AG04450 (cell line): Measurements from ENCODE around the gene CDKAL1. TPM values are rescaled to one million over a fixed set of nuclear protein-coding genes. Genes with fewer than 3 reads are reported as not detected.

Experiments
- CTCF ChIA-PET: fragments of 300-600, 350-600 bp; formaldehyde crosslinking; extraction: SDS; loops from one replicate; lab custom pipeline; 2022; ENCODE audit warnings: antibody characterized with exemption, inconsistent platforms; lab: Charles Lee
- POLR2A ChIA-PET: fragments of 350-600 bp; formaldehyde crosslinking; extraction: SDS; loops from one replicate; lab custom pipeline; 2021; ENCODE audit warnings: antibody characterized with exemption, inconsistent platforms; lab: Yijun Ruan, JAX
- DNase-seq: peaks from one replicate; pipeline ENCODE4 v3.0.0-alpha.2; 2011; ENCODE audit warnings: low read depth, low spot score
- H3K27ac ChIP-seq: one replicate; pipeline ENCODE4 v1.5.1; 2012; ENCODE audit warnings: low read depth, low read length, control low read depth
- H3K27me3 ChIP-seq: one replicate; pipeline ENCODE4 v1.6.0; 2012; ENCODE audit warnings: low read length; ENCODE audit not compliant: control insufficient read depth, insufficient read depth
- H3K4me3 ChIP-seq: 2 replicates; pipeline ENCODE4 v1.5.1; 2011; ENCODE audit warnings: mild to moderate bottlenecking, low read depth, low read length, control low read depth
- H3K9me3 ChIP-seq: 2 replicates; pipeline ENCODE4 v1.5.1; 2012; ENCODE audit warnings: low read length; ENCODE audit not compliant: control insufficient read depth, insufficient read depth
- CTCF ChIP-seq: IDR thresholded peaks from 2 replicates; pipeline ENCODE4 v1.5.1; 2011; ENCODE audit warnings: low read depth, low read length, control low read depth, inconsistent platforms
- polyA plus RNA-seq: library from polyadenylated mRNA; depleted of rRNA; stranded (reverse); fragments of >200 nt; gene quantifications from 2 replicates; pipeline ENCODE4 v1.2.3, GENCODE V29; 2011

CDKAL1 gene
- polyA plus RNA-seq, 1 experiment, result 9.2 TPM

- Histone ChIP-seq H3K4me3 (no peak overlapping the region), H3K27ac (no peak overlapping the region), H3K9me3 (no peaks in the 10 kb centered on the region), H3K27me3 (no peaks in the 10 kb centered on the region)
- CTCF ChIA-PET, result no interaction called here
- no peak for DNase-seq
- TF ChIP-seq CTCF, result no peak
- POLR2A ChIA-PET, result no interaction called here
Measured at GRCh38 chr6:21199262-21199661, 665.0 kb downstream of the CDKAL1 start.

- Histone ChIP-seq H3K4me3 (no peak overlapping the region), H3K9me3 (no peaks in the 10 kb centered on the region), H3K27me3 (no peaks in the 10 kb centered on the region), H3K27ac (no peak overlapping the region)
- CTCF ChIA-PET, result interaction anchor here (1.4 kb wide), 1 partner anchor 8 kb away, joined by 4 read pairs; no protein-coding TSS in a partner anchor
- POLR2A ChIA-PET, result no interaction called here
- no peak for TF ChIP-seq CTCF
- no peak for DNase-seq
Measured at GRCh38 chr6:21200134-21200870, 666.0 kb downstream of the CDKAL1 start.

GRCh38 chr6:21201187-21201586 is 666.9 kb downstream of the CDKAL1 start:
- H3K27ac ChIP-seq, result no peak overlapping the region
- H3K27me3 ChIP-seq, result no peaks in the 10 kb centered on the region
- H3K4me3 ChIP-seq, result no peak overlapping the region
- H3K9me3 ChIP-seq, result no peaks in the 10 kb centered on the region
- CTCF ChIA-PET, result interaction anchor here (1.4 kb wide), 1 partner anchor 9 kb away, joined by 4 read pairs; no protein-coding TSS in a partner anchor
- no peak for DNase-seq
- TF ChIP-seq CTCF, result no peak
- POLR2A ChIA-PET, result no interaction called here

GRCh38 chr6:21201637-21202350 is 667.5 kb downstream of the CDKAL1 start:
- POLR2A ChIA-PET, result no interaction called here
- Histone ChIP-seq H3K9me3 (no peaks in the 10 kb centered on the region), H3K27me3 (no peaks in the 10 kb centered on the region), H3K4me3 (no peak overlapping the region), H3K27ac (no peak overlapping the region)
- no peak for TF ChIP-seq CTCF
- CTCF ChIA-PET, result interaction anchor here (0.7 to 1.4 kb wide), 2 partner anchors 9 to 105 kb away, joined by 4 read pairs; no protein-coding TSS in a partner anchor
- no peak for DNase-seq

GRCh38 chr6:21202521-21202920 is 668.3 kb downstream of the CDKAL1 start:
- no peak for TF ChIP-seq CTCF
- no peak for DNase-seq
- Histone ChIP-seq H3K27me3 (no peaks in the 10 kb centered on the region), H3K27ac (no peak overlapping the region), H3K9me3 (no peaks in the 10 kb centered on the region), H3K4me3 (no peak overlapping the region)
- ChIA-PET POLR2A (no interaction called here), CTCF (interaction anchor here (0.6 to 0.7 kb wide), 4 partner anchors 105 to 732 kb away, joined by 3 to 5 read pairs (median 4); no protein-coding TSS in a partner anchor)
